ENCODE data around the gene CD86. TPM values are rescaled to one million over a fixed set of nuclear protein-coding genes. Genes with fewer than 3 reads are reported as not detected.
"Not testable (repeated sequence)": the region's sequence is repeated elsewhere in the genome, so short reads cannot be mapped to it uniquely, and the experiment has no call there.

The CD86 gene
- polyA plus RNA-seq, 4 donors = 0.89 to 3.1 (median 2.2) TPM

GRCh38 chr3:122032531-122032930, 22.6 kb upstream of the CD86 start:
- peaks cover 2 to 19% of the 10 kb centered on the region in 2 donors for H3K9me3 ChIP-seq (ENCODE audit: control insufficient read depth in 2 of 2, insufficient read depth in 1 of 2, low read depth in 1 of 2, low read length in 1 of 2)
- DNase-seq (no peak), FAIRE-seq (no peak)
- H3K27me3 ChIP-seq (ENCODE audit: control insufficient read depth in 3 of 3, insufficient read depth in 3 of 3, low read length in 3 of 3) = no peaks in the 10 kb centered on the region
- no peaks in the 10 kb centered on the region for H3K4me1 ChIP-seq (ENCODE audit: control insufficient read depth in 3 of 3, insufficient read depth in 2 of 3, low read depth in 1 of 3, low read length in 2 of 3)
- no peak overlapping the region for H3K4me3 ChIP-seq (ENCODE audit: low read depth in 1 of 3, low read length in 3 of 3)
- H3K36me3 ChIP-seq (ENCODE audit: control insufficient read depth in 3 of 3, insufficient read depth in 2 of 3, low read depth in 1 of 3, low read length in 3 of 3) = no peaks in the 10 kb centered on the region
- no peak overlapping the region for H3K27ac ChIP-seq (ENCODE audit: low read depth in 1 of 3, low read length in 2 of 3)
- WGBS, 3 donors = 93 to 97% (median 95%) methylated on average over 1 of the region's 1 CpG

GRCh38 chr3:122033023-122033422, 22.1 kb upstream of the CD86 start:
- 13 to 39% (median 24%) methylated on average over 1 of the region's 1 CpG for WGBS, 3 donors
- H3K4me1 ChIP-seq (ENCODE audit: control insufficient read depth in 3 of 3, insufficient read depth in 2 of 3, low read depth in 1 of 3, low read length in 2 of 3) = no peaks in the 10 kb centered on the region
- H3K27ac ChIP-seq (ENCODE audit: low read depth in 1 of 3, low read length in 2 of 3) = no peak overlapping the region
- no peak for DNase-seq
- H3K4me3 ChIP-seq (ENCODE audit: low read depth in 1 of 3, low read length in 3 of 3) = no peak overlapping the region
- no peak for FAIRE-seq
- no peaks in the 10 kb centered on the region for H3K36me3 ChIP-seq (ENCODE audit: control insufficient read depth in 3 of 3, insufficient read depth in 2 of 3, low read depth in 1 of 3, low read length in 3 of 3)
- H3K9me3 ChIP-seq (ENCODE audit: control insufficient read depth in 2 of 2, insufficient read depth in 1 of 2, low read depth in 1 of 2, low read length in 1 of 2) = peaks cover 2 to 20% of the 10 kb centered on the region in 2 donors
- no peaks in the 10 kb centered on the region for H3K27me3 ChIP-seq (ENCODE audit: control insufficient read depth in 3 of 3, insufficient read depth in 3 of 3, low read length in 3 of 3)

GRCh38 chr3:122047296-122047695, 7.9 kb upstream of the CD86 start:
- WGBS, 3 donors = 87 to 91% methylated on average over 8 to 11 of the region's 16 CpGs; no CpG with 5 or more reads in 1 of the 3 donors
- H3K36me3 ChIP-seq (ENCODE audit: control insufficient read depth in 3 of 3, insufficient read depth in 2 of 3, low read depth in 1 of 3, low read length in 3 of 3); H3K27me3 ChIP-seq (ENCODE audit: control insufficient read depth in 3 of 3, insufficient read depth in 3 of 3, low read length in 3 of 3); H3K27ac ChIP-seq (ENCODE audit: low read depth in 1 of 3, low read length in 2 of 3); H3K4me1 ChIP-seq (ENCODE audit: control insufficient read depth in 3 of 3, insufficient read depth in 2 of 3, low read depth in 1 of 3, low read length in 2 of 3); H3K9me3 ChIP-seq (ENCODE audit: control insufficient read depth in 2 of 2, insufficient read depth in 1 of 2, low read depth in 1 of 2, low read length in 1 of 2); H3K4me3 ChIP-seq (ENCODE audit: low read depth in 1 of 3, low read length in 3 of 3); FAIRE-seq; DNase-seq: not testable (repeated sequence)

GRCh38 chr3:122047773-122048172, 7.4 kb upstream of the CD86 start:
- not testable (repeated sequence) for FAIRE-seq; H3K27ac ChIP-seq (ENCODE audit: low read depth in 1 of 3, low read length in 2 of 3)

GRCh38 chr3:122052968-122053367, 2.2 kb upstream of the CD86 start:
- DNase-seq = no peak
- Histone ChIP-seq H3K9me3 (ENCODE audit: control insufficient read depth in 2 of 2, insufficient read depth in 1 of 2, low read depth in 1 of 2, low read length in 1 of 2) (no peaks in the 10 kb centered on the region), H3K4me3 (ENCODE audit: low read depth in 1 of 3, low read length in 3 of 3) (no peak overlapping the region), H3K36me3 (ENCODE audit: control insufficient read depth in 3 of 3, insufficient read depth in 2 of 3, low read depth in 1 of 3, low read length in 3 of 3) (no peaks in the 10 kb centered on the region), H3K27me3 (ENCODE audit: control insufficient read depth in 3 of 3, insufficient read depth in 3 of 3, low read length in 3 of 3) (peaks cover 0 to 3% (median 0%) of the 10 kb centered on the region in 3 donors), H3K4me1 (ENCODE audit: control insufficient read depth in 3 of 3, insufficient read depth in 2 of 3, low read depth in 1 of 3, low read length in 2 of 3) (no peaks in the 10 kb centered on the region), H3K27ac (ENCODE audit: low read depth in 1 of 3, low read length in 2 of 3) (no peak overlapping the region)
- WGBS, 3 donors = 81 to 86% (median 86%) methylated on average over 3 of the region's 3 CpGs
- no peak for FAIRE-seq

More at GRCh38 chr3:122047773-122048172, 7.4 kb upstream of the CD86 start:
- H3K4me1 ChIP-seq (ENCODE audit: control insufficient read depth in 3 of 3, insufficient read depth in 2 of 3, low read depth in 1 of 3, low read length in 2 of 3); H3K9me3 ChIP-seq (ENCODE audit: control insufficient read depth in 2 of 2, insufficient read depth in 1 of 2, low read depth in 1 of 2, low read length in 1 of 2); H3K4me3 ChIP-seq (ENCODE audit: low read depth in 1 of 3, low read length in 3 of 3); DNase-seq; H3K36me3 ChIP-seq (ENCODE audit: control insufficient read depth in 3 of 3, insufficient read depth in 2 of 3, low read depth in 1 of 3, low read length in 3 of 3); H3K27me3 ChIP-seq (ENCODE audit: control insufficient read depth in 3 of 3, insufficient read depth in 3 of 3, low read length in 3 of 3): not testable (repeated sequence)
- WGBS, 3 donors = 90 to 94% (median 93%) methylated on average over 10 to 11 of the region's 11 CpGs

- Histone ChIP-seq H3K4me3 (ENCODE audit: low read depth in 1 of 3, low read length in 3 of 3) (no peak overlapping the region), H3K36me3 (ENCODE audit: control insufficient read depth in 3 of 3, insufficient read depth in 2 of 3, low read depth in 1 of 3, low read length in 3 of 3) (no peaks in the 10 kb centered on the region), H3K27ac (ENCODE audit: low read depth in 1 of 3, low read length in 2 of 3) (no peak overlapping the region), H3K9me3 (ENCODE audit: control insufficient read depth in 2 of 2, insufficient read depth in 1 of 2, low read depth in 1 of 2, low read length in 1 of 2) (no peaks in the 10 kb centered on the region), H3K4me1 (ENCODE audit: control insufficient read depth in 3 of 3, insufficient read depth in 2 of 3, low read depth in 1 of 3, low read length in 2 of 3) (no peaks in the 10 kb centered on the region), H3K27me3 (ENCODE audit: control insufficient read depth in 3 of 3, insufficient read depth in 3 of 3, low read length in 3 of 3) (no peaks in the 10 kb centered on the region)
- 90 to 99% (median 99%) methylated on average over 2 of the region's 2 CpGs for WGBS, 3 donors
- DNase-seq (no peak), FAIRE-seq (no peak)
Observed at GRCh38 chr3:122057671-122058070, 2.5 kb downstream of the CD86 start.

GRCh38 chr3:122058294-122058693, 3.1 kb downstream of the CD86 start:
- H3K27ac ChIP-seq (ENCODE audit: low read depth in 1 of 3, low read length in 2 of 3) = no peak overlapping the region
- H3K27me3 ChIP-seq (ENCODE audit: control insufficient read depth in 3 of 3, insufficient read depth in 3 of 3, low read length in 3 of 3) = no peaks in the 10 kb centered on the region
- H3K4me3 ChIP-seq (ENCODE audit: low read depth in 1 of 3, low read length in 3 of 3) = no peak overlapping the region
- no peaks in the 10 kb centered on the region for H3K4me1 ChIP-seq (ENCODE audit: control insufficient read depth in 3 of 3, insufficient read depth in 2 of 3, low read depth in 1 of 3, low read length in 2 of 3)
- FAIRE-seq (no peak), DNase-seq (no peak)
- no peaks in the 10 kb centered on the region for H3K36me3 ChIP-seq (ENCODE audit: control insufficient read depth in 3 of 3, insufficient read depth in 2 of 3, low read depth in 1 of 3, low read length in 3 of 3)
- H3K9me3 ChIP-seq (ENCODE audit: control insufficient read depth in 2 of 2, insufficient read depth in 1 of 2, low read depth in 1 of 2, low read length in 1 of 2) = no peaks in the 10 kb centered on the region
- WGBS, 3 donors = 50 to 89% (median 77%) methylated on average over 1 of the region's 1 CpG

GRCh38 chr3:122060040-122060698, 5.0 kb downstream of the CD86 start:
- 83 to 92% (median 85%) methylated on average over 6 of the region's 6 CpGs for WGBS, 3 donors
- no peaks in the 10 kb centered on the region for H3K27me3 ChIP-seq (ENCODE audit: control insufficient read depth in 3 of 3, insufficient read depth in 3 of 3, low read length in 3 of 3)
- no peak overlapping the region for H3K27ac ChIP-seq (ENCODE audit: low read depth in 1 of 3, low read length in 2 of 3)
- no peak for DNase-seq
- no peak overlapping the region for H3K4me3 ChIP-seq (ENCODE audit: low read depth in 1 of 3, low read length in 3 of 3)
- H3K36me3 ChIP-seq (ENCODE audit: control insufficient read depth in 3 of 3, insufficient read depth in 2 of 3, low read depth in 1 of 3, low read length in 3 of 3) = no peaks in the 10 kb centered on the region
- H3K9me3 ChIP-seq (ENCODE audit: control insufficient read depth in 2 of 2, insufficient read depth in 1 of 2, low read depth in 1 of 2, low read length in 1 of 2) = no peaks in the 10 kb centered on the region
- H3K4me1 ChIP-seq (ENCODE audit: control insufficient read depth in 3 of 3, insufficient read depth in 2 of 3, low read depth in 1 of 3, low read length in 2 of 3) = no peaks in the 10 kb centered on the region
- FAIRE-seq = no peak

- Histone ChIP-seq H3K36me3 (ENCODE audit: control insufficient read depth in 3 of 3, insufficient read depth in 2 of 3, low read depth in 1 of 3, low read length in 3 of 3) (no peaks in the 10 kb centered on the region), H3K27me3 (ENCODE audit: control insufficient read depth in 3 of 3, insufficient read depth in 3 of 3, low read length in 3 of 3) (no peaks in the 10 kb centered on the region)
- no peak for FAIRE-seq
Observed at GRCh38 chr3:122063908-122064307, 8.7 kb downstream of the CD86 start.

More at GRCh38 chr3:122063908-122064307, 8.7 kb downstream of the CD86 start:
- no peak overlapping the region for H3K27ac ChIP-seq (ENCODE audit: low read depth in 1 of 3, low read length in 2 of 3)
- no peak for DNase-seq
- no peak overlapping the region for H3K4me3 ChIP-seq (ENCODE audit: low read depth in 1 of 3, low read length in 3 of 3)
- 58 to 72% (median 68%) methylated on average over 1 of the region's 1 CpG for WGBS, 3 donors
- no peaks in the 10 kb centered on the region for H3K9me3 ChIP-seq (ENCODE audit: control insufficient read depth in 2 of 2, insufficient read depth in 1 of 2, low read depth in 1 of 2, low read length in 1 of 2)
- H3K4me1 ChIP-seq (ENCODE audit: control insufficient read depth in 3 of 3, insufficient read depth in 2 of 3, low read depth in 1 of 3, low read length in 2 of 3) = no peaks in the 10 kb centered on the region

Data from small intestine (tissue), 7 donors.